ENCODE data around the gene OVOL3.

Gene OVOL3

DNA sequence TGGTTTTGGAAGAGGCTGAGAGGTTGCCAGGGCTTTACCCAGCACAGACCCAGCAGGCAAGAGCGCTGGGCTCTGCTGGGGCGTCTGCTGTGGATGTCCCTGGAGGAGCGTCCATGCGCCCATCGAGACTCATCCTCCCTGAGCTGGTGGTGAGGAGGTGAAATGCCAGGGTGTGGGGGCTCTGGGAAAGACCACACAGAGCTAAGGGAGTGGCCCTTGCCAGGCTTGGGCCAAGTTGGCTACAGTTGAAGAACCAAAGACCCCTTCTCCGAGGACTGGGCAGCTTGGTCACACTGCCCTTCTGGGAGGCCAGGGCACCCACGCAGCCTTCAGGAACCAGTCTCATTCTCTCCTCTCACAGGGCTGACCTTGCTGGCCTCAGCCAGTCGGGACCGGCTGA is 24.6 kb upstream of the OVOL3 start:
- TF ChIP-seq, protein P1, sequence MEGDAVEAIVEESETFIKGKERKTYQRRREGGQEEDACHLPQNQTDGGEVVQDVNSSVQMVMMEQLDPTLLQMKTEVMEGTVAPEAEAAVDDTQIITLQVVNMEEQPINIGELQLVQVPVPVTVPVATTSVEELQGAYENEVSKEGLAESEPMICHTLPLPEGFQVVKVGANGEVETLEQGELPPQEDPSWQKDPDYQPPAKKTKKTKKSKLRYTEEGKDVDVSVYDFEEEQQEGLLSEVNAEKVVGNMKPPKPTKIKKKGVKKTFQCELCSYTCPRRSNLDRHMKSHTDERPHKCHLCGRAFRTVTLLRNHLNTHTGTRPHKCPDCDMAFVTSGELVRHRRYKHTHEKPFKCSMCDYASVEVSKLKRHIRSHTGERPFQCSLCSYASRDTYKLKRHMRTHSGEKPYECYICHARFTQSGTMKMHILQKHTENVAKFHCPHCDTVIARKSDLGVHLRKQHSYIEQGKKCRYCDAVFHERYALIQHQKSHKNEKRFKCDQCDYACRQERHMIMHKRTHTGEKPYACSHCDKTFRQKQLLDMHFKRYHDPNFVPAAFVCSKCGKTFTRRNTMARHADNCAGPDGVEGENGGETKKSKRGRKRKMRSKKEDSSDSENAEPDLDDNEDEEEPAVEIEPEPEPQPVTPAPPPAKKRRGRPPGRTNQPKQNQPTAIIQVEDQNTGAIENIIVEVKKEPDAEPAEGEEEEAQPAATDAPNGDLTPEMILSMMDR (IDR thresholded peaks at IDR 0.05; ENCODE audit: borderline replicate concordance, control extremely low read depth, extremely low read depth, insufficient read depth, missing control alignments) = no peak
- in situ Hi-C loops (cut with MboI; ENCODE audit: low sequenced_read_pairs, unreplicated experiment) = no loop called here
- DNase-seq (ENCODE audit: low spot score) = no peak

DNA sequence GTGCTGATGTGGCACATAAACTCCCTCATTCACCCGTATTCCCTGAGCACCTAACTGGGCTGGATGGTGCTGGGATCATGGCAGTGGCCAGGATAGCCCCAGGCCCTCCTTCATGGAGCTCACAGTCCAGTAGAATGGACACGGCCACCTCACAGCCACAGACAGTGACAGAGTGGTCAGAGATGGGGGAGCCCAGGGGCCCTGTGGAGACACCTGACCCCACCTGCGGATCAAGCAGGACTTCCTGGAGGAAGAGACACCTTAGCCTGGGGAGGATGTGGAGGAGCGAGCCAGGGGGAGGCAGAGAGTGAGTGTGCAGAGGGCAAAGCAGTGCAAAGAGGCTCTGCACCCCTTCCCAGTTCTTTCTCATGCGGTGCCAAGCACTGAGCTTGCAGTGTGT is 21.1 kb upstream of the OVOL3 start:
- no peak for DNase-seq (ENCODE audit: low spot score)
- in situ Hi-C loops (cut with MboI; ENCODE audit: low sequenced_read_pairs, unreplicated experiment) = no loop called here
- TF ChIP-seq, protein P1 (IDR thresholded peaks at IDR 0.05; ENCODE audit: borderline replicate concordance, control extremely low read depth, extremely low read depth, insufficient read depth, missing control alignments) = no peak

DNA sequence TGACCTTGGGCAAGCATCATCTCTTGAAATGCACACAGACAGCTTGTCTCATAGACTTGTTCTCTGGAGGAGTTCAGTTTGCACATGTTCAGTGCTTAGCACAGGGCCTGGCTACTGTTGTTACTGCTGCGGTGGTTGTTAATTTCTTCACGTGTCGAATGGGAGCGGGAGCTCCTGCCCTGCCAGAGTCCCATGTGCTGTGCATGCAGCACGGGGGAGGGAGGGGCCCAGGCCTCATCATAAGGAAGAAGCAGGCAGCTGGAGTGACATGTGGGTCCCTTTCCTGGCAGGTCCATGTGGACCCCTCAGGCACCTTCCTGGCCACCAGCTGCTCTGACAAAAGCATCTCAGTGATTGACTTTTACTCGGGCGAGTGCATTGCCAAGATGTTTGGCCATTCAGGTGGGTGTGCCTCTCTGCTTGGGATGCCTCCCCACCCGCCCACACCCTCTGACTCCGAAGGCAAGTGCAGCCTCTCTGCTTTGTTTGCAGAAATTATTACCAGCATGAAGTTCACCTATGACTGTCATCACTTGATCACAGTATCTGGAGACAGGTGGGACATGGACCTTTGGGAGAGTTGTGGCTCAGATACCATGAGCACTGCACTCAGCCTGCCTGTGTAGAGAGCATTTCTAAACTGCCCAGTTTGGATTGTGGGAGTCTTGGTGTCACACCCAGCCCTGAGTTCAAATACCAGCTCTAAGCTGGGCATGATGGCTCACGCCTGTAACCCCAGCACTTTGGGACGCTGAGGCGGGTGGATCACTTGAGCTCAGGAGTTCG is 19.8 kb upstream of the OVOL3 start:
- TF ChIP-seq, protein P1 (IDR thresholded peaks at IDR 0.05; ENCODE audit: borderline replicate concordance, control extremely low read depth, extremely low read depth, insufficient read depth, missing control alignments) = no peak
- no peak for DNase-seq (ENCODE audit: low spot score)
- in situ Hi-C loops (cut with MboI; ENCODE audit: low sequenced_read_pairs, unreplicated experiment) = no loop called here

DNA sequence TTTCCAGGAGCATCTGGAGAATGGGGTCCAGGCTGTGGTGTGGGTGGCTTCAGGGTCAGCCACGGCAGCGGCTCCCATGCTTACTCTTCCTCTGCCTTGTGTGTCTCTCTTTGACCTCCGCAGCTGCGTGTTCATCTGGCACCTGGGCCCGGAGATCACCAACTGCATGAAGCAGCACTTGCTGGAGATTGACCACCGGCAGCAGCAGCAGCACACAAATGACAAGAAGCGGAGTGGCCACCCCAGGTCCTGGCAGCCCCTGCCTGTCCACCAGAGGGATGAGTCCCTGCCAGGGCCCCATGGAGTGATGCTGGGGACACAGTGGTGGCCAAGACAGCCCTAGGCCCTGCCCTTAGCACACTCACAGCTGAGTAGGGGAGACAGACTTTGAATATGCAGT is 18.4 kb upstream of the OVOL3 start:
- DNase-seq (ENCODE audit: low spot score) = no peak
- TF ChIP-seq, protein P1 (IDR thresholded peaks at IDR 0.05; ENCODE audit: borderline replicate concordance, control extremely low read depth, extremely low read depth, insufficient read depth, missing control alignments) = no peak
- in situ Hi-C loops (cut with MboI; ENCODE audit: low sequenced_read_pairs, unreplicated experiment) = no loop called here

DNA sequence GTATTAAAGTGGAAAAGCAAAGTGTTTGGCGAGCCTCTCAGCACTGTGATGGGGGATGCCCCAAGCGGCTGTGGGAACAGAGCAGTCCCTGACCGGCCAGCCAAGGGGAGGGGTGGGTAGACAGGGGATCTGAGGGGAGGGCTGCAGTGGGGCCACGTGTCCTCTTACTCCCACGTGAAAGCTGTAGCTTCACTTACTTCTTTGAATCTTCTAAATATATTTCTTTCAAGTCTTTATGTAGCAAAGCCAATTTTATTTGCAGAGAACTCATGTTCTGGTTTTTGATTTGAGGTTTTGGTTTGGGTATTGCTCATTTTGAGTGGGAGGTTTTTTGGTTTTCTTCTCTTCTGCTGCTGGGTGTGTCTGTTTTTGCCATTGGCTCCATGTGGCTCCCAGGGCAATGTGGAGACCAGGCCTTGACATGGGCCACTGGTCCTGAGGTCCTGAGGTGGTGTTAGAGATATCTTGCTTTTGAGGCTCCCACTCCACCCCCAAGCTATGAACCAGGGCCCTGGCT is 17.7 kb upstream of the OVOL3 start:
- in situ Hi-C loops (cut with MboI; ENCODE audit: low sequenced_read_pairs, unreplicated experiment) = no loop called here
- DNase-seq (ENCODE audit: low spot score) = peak; percentile 88
- TF ChIP-seq, protein P1 (IDR thresholded peaks at IDR 0.05; ENCODE audit: borderline replicate concordance, control extremely low read depth, extremely low read depth, insufficient read depth, missing control alignments) = no peak

DNA sequence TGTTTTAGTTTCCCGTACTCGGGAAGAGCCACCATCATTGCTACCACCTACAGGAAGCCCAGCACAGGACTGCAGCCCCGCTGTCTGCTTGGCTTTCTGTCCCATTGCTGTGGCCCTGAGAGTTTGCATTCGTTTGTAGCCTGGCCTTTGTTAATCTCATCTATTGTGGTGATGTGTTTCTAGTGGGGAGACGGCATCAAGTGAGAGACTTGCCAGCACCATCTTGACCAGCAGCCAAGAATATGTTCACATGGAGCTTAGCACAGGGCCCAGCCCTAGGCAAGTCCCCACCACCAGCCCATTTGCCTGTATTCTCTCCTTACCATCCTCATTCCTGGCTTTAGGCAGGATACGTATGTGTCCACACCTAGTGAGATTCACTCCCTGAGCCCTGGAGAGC is 17.3 kb upstream of the OVOL3 start:
- TF ChIP-seq, protein P1 (IDR thresholded peaks at IDR 0.05; ENCODE audit: borderline replicate concordance, control extremely low read depth, extremely low read depth, insufficient read depth, missing control alignments) = no peak
- in situ Hi-C loops (cut with MboI; ENCODE audit: low sequenced_read_pairs, unreplicated experiment) = no loop called here
- peak; percentile 60 for DNase-seq (ENCODE audit: low spot score)
